ENCODE measurements around the gene STRN. TPM values are rescaled to one million over a fixed set of nuclear protein-coding genes. Genes with fewer than 3 reads are reported as not detected.

STRN gene
- total and polyA plus RNA-seq, 9 of the 15 experiments (the other 6 are each of a cell fraction or from before 2014, with no cell fraction given), result 1.3 to 31.2 (median 20.0) TPM

DNA sequence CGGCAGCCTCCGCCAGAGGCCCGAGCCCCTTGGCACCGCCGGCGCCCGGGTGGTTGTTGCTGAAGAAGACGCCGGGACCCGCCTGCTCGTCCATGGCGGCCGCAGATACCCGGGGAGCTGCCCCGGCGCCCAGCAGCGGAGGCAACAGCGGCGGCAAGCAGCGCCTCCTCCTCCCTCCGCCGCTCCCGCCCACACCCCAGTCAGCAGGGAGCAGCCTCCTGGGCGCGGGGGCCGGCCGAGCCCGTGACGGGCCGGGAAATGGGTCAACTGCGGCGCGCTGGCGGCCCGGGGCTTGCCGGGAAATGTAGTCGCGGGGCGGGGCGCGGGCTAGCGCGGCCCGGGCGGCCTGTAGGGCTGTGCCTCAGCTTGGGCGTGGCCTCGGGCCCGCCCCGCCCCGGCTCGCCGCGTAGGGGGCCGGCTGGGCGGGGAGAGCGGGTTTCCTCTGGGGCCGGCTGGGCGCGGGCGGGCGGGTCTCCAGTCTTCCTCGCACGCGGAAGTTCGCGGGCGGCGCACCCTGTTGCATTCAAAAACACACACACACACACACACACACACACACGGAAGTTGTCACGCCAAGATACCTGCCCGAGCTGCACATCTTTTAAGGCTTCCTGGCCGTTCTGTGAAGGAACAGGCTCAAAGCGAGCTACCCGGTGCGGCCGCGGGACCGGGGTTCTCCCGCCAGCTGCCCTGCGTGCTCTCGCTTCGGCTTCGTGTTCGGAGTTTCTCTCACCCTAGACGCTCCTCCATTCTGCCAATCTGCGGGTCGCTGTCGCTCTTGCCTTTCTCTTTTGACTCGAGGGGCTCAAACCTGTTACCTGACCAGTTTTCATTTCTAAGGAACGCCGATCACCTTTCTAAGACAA, at the start of gene STRN (continued):
- TF ChIP-seq CHD7 (IDR thresholded peaks at IDR 0.05; ENCODE audit: low read depth, low read length) (no peak), BRF1 (IDR thresholded peaks at IDR 0.05; ENCODE audit: borderline replicate concordance, extremely low read depth, insufficient read length) (no peak), ZNF695 (CRISPR knock-in tag; IDR thresholded peaks at IDR 0.05) (no peak), CBX2 (IDR thresholded peaks at IDR 0.05; ENCODE audit: insufficient read depth, low read length, poor library complexity, severe bottlenecking) (no peak), MBD2 (IDR thresholded peaks at IDR 0.05; ENCODE audit: borderline replicate concordance, low read depth) (no peak; the same call in 1 of the 2 replicates), ZNF408 (CRISPR knock-in tag; IDR thresholded peaks at IDR 0.05; ENCODE audit: low read depth) (no peak), PYGO2 (tag; IDR thresholded peaks at IDR 0.05) (no peak), ZNF212 (CRISPR knock-in tag; IDR thresholded peaks at IDR 0.05) (no peak), ASH1L (IDR thresholded peaks at IDR 0.05; ENCODE audit: borderline replicate concordance, low read depth, partially characterized antibody) (peak; percentile 27), TBP (optimal IDR thresholded peaks at IDR 0.05; ENCODE audit: low read depth, low read length) (peak; percentile 74), TCF7L2 (IDR thresholded peaks at IDR 0.05; ENCODE audit: low read depth, low read length) (no peak), PATZ1 (CRISPR knock-in tag; IDR thresholded peaks at IDR 0.05; ENCODE audit: borderline replicate concordance) (no peak)

Data from K562 (cell line).